OCI-LY3 (cell line): ENCODE results near the gene ATP10D.
A peak's percentile ranks its signal among the peaks of the same experiment; 100 is the strongest.

ENCODE experiments used
- H2AFZ ChIP-seq: fragments of 200-600, 300-600 bp; shearing (Covaris generic); 2 replicates; pipeline ENCODE4 v1.6.0; 2014; ENCODE audit warnings: antibody characterized with exemption, low read depth, low read length
- H3K27ac ChIP-seq: fragments of 200-600, 300-600 bp; sonication (generic); 2 replicates; pipeline ENCODE4 v1.5.1; 2014; ENCODE audit warnings: mild to moderate bottlenecking, low read length, moderate library complexity, mixed read lengths
- H3K27me3 ChIP-seq: fragments of 200-600, 300-600 bp; sonication (generic); 2 replicates; pipeline ENCODE4 v1.6.1; 2014; ENCODE audit warnings: low read depth, low read length, mixed read lengths
- H3K36me3 ChIP-seq: fragments of 200-600, 300-600 bp; sonication (generic); replicated peaks from 2 replicates; pipeline ENCODE3; 2014; ENCODE audit warnings: low read depth, low read length, mixed read lengths
- H3K4me1 ChIP-seq: fragments of 300-600, 200-600 bp; sonication (generic); 2 replicates; pipeline ENCODE4 v1.6.1; 2014; ENCODE audit warnings: low read length, mixed read lengths
- H3K4me2 ChIP-seq: fragments of 200-600, 300-600 bp; sonication (generic); 2 replicates; pipeline ENCODE4 v1.6.1; 2014; ENCODE audit warnings: low read length, mixed read lengths
- H3K4me3 ChIP-seq: fragments of 300-600, 200-600 bp; sonication (generic); 2 replicates; pipeline ENCODE4 v1.5.1; 2014; ENCODE audit warnings: antibody characterized with exemption, mild to moderate bottlenecking, low read length, moderate library complexity
- H3K79me2 ChIP-seq: fragments of 300-600, 200-600 bp; shearing (Covaris generic); 2 replicates; pipeline ENCODE4 v1.6.1; 2014; ENCODE audit warnings: mild to moderate bottlenecking, low read length, mixed read lengths
- H3K9ac ChIP-seq: fragments of 300-600, 200-600 bp; shearing (Covaris generic); 2 replicates; pipeline ENCODE4 v1.6.0; 2014; ENCODE audit warnings: mild to moderate bottlenecking, low read length, moderate library complexity
- H3K9me3 ChIP-seq: fragments of 200-600, 300-600 bp; shearing (Covaris generic); 2 replicates; pipeline ENCODE4 v1.6.1; 2014; ENCODE audit warnings: low read length, mixed read lengths; ENCODE audit not compliant: insufficient read depth
- H4K20me1 ChIP-seq: fragments of 200-600, 300-600 bp; sonication (generic); 2 replicates; pipeline ENCODE4 v1.6.1; 2016; ENCODE audit warnings: low read length, mixed read lengths; ENCODE audit not compliant: insufficient read depth
- CTCF ChIP-seq: fragments of 200-600, 300-600 bp; sonication (generic); IDR thresholded peaks from 2 replicates; pipeline ENCODE4 v1.5.1; 2014; ENCODE audit warnings: antibody characterized with exemption, low read length, low read depth
- EZH2phosphoT487 ChIP-seq: fragments of 200-600 bp; shearing (Covaris generic); IDR thresholded peaks from 2 replicates; pipeline ENCODE4 v1.6.1; 2018; ENCODE audit warnings: antibody characterized with exemption, mixed run types, low read depth

The ATP10D gene

GRCh38 chr4:47462799-47463234 is 22.3 kb upstream of the ATP10D start:
- H3K4me2 ChIP-seq = peak overlapping the region; percentile 90
- H3K27ac ChIP-seq = peak overlapping the region; percentile 95
- no peaks in the 10 kb centered on the region for H3K9me3 ChIP-seq
- peaks cover 21% of the 10 kb centered on the region for H3K36me3 ChIP-seq
- peak overlapping the region; percentile 93 for H3K9ac ChIP-seq
- no peak for TF ChIP-seq CTCF
- no peak for TF ChIP-seq EZH2phosphoT487
- no peaks in the 10 kb centered on the region for H3K27me3 ChIP-seq
- H4K20me1 ChIP-seq = no peaks in the 10 kb centered on the region
- H3K4me1 ChIP-seq = peaks cover 42% of the 10 kb centered on the region
- H3K4me3 ChIP-seq = peak overlapping the region; percentile 97
- H2AFZ ChIP-seq = peak overlapping the region; percentile 85
- H3K79me2 ChIP-seq = peaks cover 18% of the 10 kb centered on the region

GRCh38 chr4:47463235-47463956 is 21.7 kb upstream of the ATP10D start, which contains the start of gene COMMD8:
TSS of gene COMMD8 (minus strand) at chr4:47463702. CDS start at chr4:47463651, 51 bp downstream.
- H3K4me2 ChIP-seq = peak within 1 kb of the TSS; percentile 90
- no peaks in the 10 kb centered on the region for H3K9me3 ChIP-seq
- peak within 1 kb of the TSS; percentile 93 for H3K9ac ChIP-seq
- no peak for TF ChIP-seq EZH2phosphoT487
- peak; percentile 30; the same call in 1 of the 2 replicates for TF ChIP-seq CTCF
- peak within 1 kb of the TSS; percentile 95 for H3K27ac ChIP-seq
- H3K27me3 ChIP-seq = no peaks in the 10 kb centered on the region
- H2AFZ ChIP-seq = peak within 1 kb of the TSS; percentile 85
- peaks cover 21% of the 10 kb centered on the region for H3K36me3 ChIP-seq
- peak within 1 kb of the TSS; percentile 97 for H3K4me3 ChIP-seq
- peaks cover 18% of the 10 kb centered on the region for H3K79me2 ChIP-seq
- H4K20me1 ChIP-seq = no peaks in the 10 kb centered on the region
- H3K4me1 ChIP-seq = peaks cover 42% of the 10 kb centered on the region

GRCh38 chr4:47465004-47465403 is 20.1 kb upstream of the ATP10D start:
- H3K27ac ChIP-seq = peak overlapping the region; percentile 95
- H3K4me2 ChIP-seq = peak overlapping the region; percentile 90

More at GRCh38 chr4:47465004-47465403, 20.1 kb upstream of the ATP10D start:
- Histone ChIP-seq H2AFZ (no peak overlapping the region), H3K4me1 (peaks cover 42% of the 10 kb centered on the region), H3K9me3 (no peaks in the 10 kb centered on the region), H4K20me1 (no peaks in the 10 kb centered on the region), H3K27me3 (no peaks in the 10 kb centered on the region), H3K36me3 (peaks cover 10% of the 10 kb centered on the region), H3K9ac (peak overlapping the region; percentile 93; the same call in 1 of the 2 replicates), H3K79me2 (peaks cover 18% of the 10 kb centered on the region), H3K4me3 (peak overlapping the region; percentile 27; the same call in 1 of the 2 replicates)
- TF ChIP-seq EZH2phosphoT487 (no peak), CTCF (no peak)
